ENCODE data around the gene CASQ1.

Gene CASQ1

DNA sequence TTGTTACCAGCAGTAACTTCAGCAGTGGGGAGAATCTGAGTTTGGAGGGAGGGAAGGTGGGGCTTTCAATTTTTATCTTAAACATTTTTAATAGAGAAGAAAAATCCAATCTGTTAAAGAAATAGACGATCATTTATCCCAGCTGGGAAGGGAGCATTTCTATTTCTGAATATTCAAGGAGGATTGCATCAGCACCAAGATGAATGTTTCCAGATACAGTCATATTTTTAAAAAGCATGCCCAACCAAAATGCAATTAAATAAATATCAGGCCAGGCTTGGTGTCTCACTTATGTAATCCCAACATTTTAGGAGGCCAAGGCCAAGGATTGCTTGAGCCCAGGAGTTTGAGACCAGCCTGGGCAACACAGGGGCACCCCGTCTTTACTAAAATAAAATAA, 40.7 kb upstream of the CASQ1 start:
- no peak for ATAC-seq
- TF ChIP-seq SNAI2 (CRISPR knock-in tag; IDR thresholded peaks at IDR 0.05) (no peak), ISL1 (CRISPR knock-in tag; IDR thresholded peaks at IDR 0.05) (no peak), ZNF70 (CRISPR knock-in tag; IDR thresholded peaks at IDR 0.05) (no peak), TSHZ2 (CRISPR knock-in tag; IDR thresholded peaks at IDR 0.05) (no peak), ESRRG (CRISPR knock-in tag; IDR thresholded peaks at IDR 0.05) (no peak)

DNA sequence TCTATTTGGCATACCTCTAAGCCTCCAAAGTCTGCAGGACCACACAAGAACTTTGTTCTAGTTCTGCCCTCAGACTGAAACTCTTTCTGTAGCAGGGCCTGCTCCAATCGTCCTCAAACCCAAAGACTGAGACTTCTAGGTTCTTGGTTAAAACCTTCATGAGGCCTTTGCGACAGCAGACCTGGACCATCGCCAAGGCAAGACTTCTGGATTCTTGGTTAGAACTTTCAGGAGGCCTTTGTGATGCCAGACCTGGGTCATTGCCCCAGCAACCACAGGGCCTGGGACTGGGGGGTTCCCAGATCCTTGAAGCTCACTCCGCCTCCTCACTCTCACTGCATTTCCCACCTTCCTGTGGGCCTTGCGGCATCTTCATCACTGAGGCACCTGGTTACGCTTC, 39.1 kb upstream of the CASQ1 start, which contains the start of gene ATP1A4:
TSS of gene ATP1A4 (plus strand) at position 301 of the 400 bp plus-strand sequence. CDS start 438 bp downstream, outside the sequence.
- TF ChIP-seq, protein P1, sequence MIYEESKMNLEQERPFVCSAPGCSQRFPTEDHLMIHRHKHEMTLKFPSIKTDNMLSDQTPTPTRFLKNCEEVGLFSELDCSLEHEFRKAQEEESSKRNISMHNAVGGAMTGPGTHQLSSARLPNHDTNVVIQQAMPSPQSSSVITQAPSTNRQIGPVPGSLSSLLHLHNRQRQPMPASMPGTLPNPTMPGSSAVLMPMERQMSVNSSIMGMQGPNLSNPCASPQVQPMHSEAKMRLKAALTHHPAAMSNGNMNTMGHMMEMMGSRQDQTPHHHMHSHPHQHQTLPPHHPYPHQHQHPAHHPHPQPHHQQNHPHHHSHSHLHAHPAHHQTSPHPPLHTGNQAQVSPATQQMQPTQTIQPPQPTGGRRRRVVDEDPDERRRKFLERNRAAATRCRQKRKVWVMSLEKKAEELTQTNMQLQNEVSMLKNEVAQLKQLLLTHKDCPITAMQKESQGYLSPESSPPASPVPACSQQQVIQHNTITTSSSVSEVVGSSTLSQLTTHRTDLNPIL (CRISPR knock-in tag; IDR thresholded peaks at IDR 0.05; ENCODE audit: low read depth), result no peak
- no peak for TF ChIP-seq POU6F1 (CRISPR knock-in tag; IDR thresholded peaks at IDR 0.05; ENCODE audit: borderline replicate concordance, low read depth)
- no peak for TF ChIP-seq CSDC2 (CRISPR knock-in tag; IDR thresholded peaks at IDR 0.05)
- no peak for TF ChIP-seq ESRRG (CRISPR knock-in tag; IDR thresholded peaks at IDR 0.05)
- TF ChIP-seq TOX (CRISPR knock-in tag; IDR thresholded peaks at IDR 0.05; ENCODE audit: borderline replicate concordance), result no peak
- no peak for TF ChIP-seq TSHZ2 (CRISPR knock-in tag; IDR thresholded peaks at IDR 0.05)
- TF ChIP-seq RARB (CRISPR knock-in tag; IDR thresholded peaks at IDR 0.05), result no peak
- no peak for TF ChIP-seq CSRNP3 (CRISPR knock-in tag; IDR thresholded peaks at IDR 0.05)
- no peak for TF ChIP-seq PATZ1 (CRISPR knock-in tag; IDR thresholded peaks at IDR 0.05; ENCODE audit: borderline replicate concordance)
- TF ChIP-seq ZC3H10 (CRISPR knock-in tag; IDR thresholded peaks at IDR 0.05), result no peak
- TF ChIP-seq ISL1 (CRISPR knock-in tag; IDR thresholded peaks at IDR 0.05), result no peak
- TF ChIP-seq PPARA (CRISPR knock-in tag; IDR thresholded peaks at IDR 0.05; ENCODE audit: borderline replicate concordance), result no peak
- no peak for TF ChIP-seq TCF4 (CRISPR knock-in tag; IDR thresholded peaks at IDR 0.05; ENCODE audit: borderline replicate concordance)

DNA sequence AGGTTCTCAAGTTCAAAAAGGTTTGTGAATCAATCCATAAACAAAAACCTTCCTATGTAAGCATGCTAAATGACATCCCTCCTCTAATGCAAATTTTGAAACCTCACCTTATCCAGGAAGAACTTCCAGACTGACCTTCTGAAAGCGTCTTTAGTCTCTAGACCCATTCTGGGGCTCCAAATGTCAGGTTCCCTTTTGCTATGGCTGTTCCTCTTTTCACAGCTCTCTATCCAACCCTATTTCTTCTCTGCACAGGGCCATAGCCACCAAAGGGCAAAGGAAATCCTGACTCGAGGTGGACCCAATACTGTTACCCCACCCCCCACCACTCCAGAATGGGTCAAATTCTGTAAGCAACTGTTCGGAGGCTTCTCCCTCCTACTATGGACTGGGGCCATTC, 35.6 kb upstream of the CASQ1 start:
- TF ChIP-seq ARNTL (CRISPR knock-in tag; IDR thresholded peaks at IDR 0.05; ENCODE audit: borderline replicate concordance, low read depth) (no peak), SNAI2 (CRISPR knock-in tag; IDR thresholded peaks at IDR 0.05) (no peak), PPARA (CRISPR knock-in tag; IDR thresholded peaks at IDR 0.05; ENCODE audit: borderline replicate concordance) (no peak), TOX (CRISPR knock-in tag; IDR thresholded peaks at IDR 0.05; ENCODE audit: borderline replicate concordance) (no peak), CSDC2 (CRISPR knock-in tag; IDR thresholded peaks at IDR 0.05) (no peak), ZC3H10 (CRISPR knock-in tag; IDR thresholded peaks at IDR 0.05) (no peak), ZFP30 (CRISPR knock-in tag; IDR thresholded peaks at IDR 0.05) (no peak), CSRNP3 (CRISPR knock-in tag; IDR thresholded peaks at IDR 0.05) (no peak)
- TF ChIP-seq, protein P1 (CRISPR knock-in tag; IDR thresholded peaks at IDR 0.05; ENCODE audit: low read depth), result no peak
- no peak for ATAC-seq

More for the DNA sequence above, 39.1 kb upstream of the CASQ1 start, which contains the start of gene ATP1A4:
- ATAC-seq, result no peak

Measured in SK-N-SH treated with all-trans-retinoic acid at 6 μM for 48 hours (cell line).